HepG2 (cell line): ENCODE data around the gene FAM241B. TPM values are rescaled to one million over a fixed set of nuclear protein-coding genes. Genes with fewer than 3 reads are reported as not detected.

Experiments
- ATAC-seq: fragments of 200-7000 bp; cut with Tn5 transposase; 3 replicates; pipeline ENCODE4 v1.9.1; 2020; ENCODE audit warnings: mild to moderate bottlenecking, moderate library complexity
- BruUV-seq: library from RNA; stranded (reverse); fragments of 400-500 nt; replicated peaks from 2 replicates; lab custom pipeline; 2021; lab: Mats Ljungman, UMichigan
- CTCF ChIA-PET: fragments of 300-600 bp; formaldehyde crosslinking; extraction: SDS; loops from one replicate; lab custom pipeline; 2021; ENCODE audit warnings: low total read pairs, inconsistent platforms, low intra/inter-chr PET ratio; lab: Yijun Ruan, JAX
- POLR2A ChIA-PET: fragments of 350-600 bp; sonication (Branson Sonifier 250); formaldehyde crosslinking; loops from one replicate; lab custom pipeline; 2020; ENCODE audit warnings: antibody characterized with exemption, inconsistent platforms; lab: Yijun Ruan, JAX
- DNase-seq: peaks from one replicate; pipeline ENCODE4 v3.0.0-alpha.2; 2015; ENCODE audit warnings: low spot score
- FAIRE-seq: peaks from 3 replicates; lab custom pipeline; 2011; peaks lifted over from hg19 to GRCh38; lab: Jason Lieb, UNC
- H2AFZ ChIP-seq: one replicate; pipeline ENCODE4 v1.6.1; 2011; ENCODE audit warnings: low read length, inconsistent platforms
- H3K27ac ChIP-seq: fragments of 300-600 bp; 3 replicates; pipeline ENCODE4 v1.8.0; 2011; ENCODE audit warnings: mixed run types, mild to moderate bottlenecking, mixed read lengths, low read length, inconsistent platforms; ENCODE audit not compliant: insufficient read depth; ENCODE audit errors: extremely low read length
- H3K27me3 ChIP-seq, 2 experiments: fragments of 200-600 bp in 1 of 2; 2 replicates in 1 of 2; 3 replicates in 1 of 2; pipeline versions ENCODE4 v1.6.0 to v1.8.0; 2011; ENCODE audit warnings: low read length in 2 of 2, mild to moderate bottlenecking in 2 of 2, moderate library complexity in 2 of 2, inconsistent platforms in 1 of 2; ENCODE audit not compliant: insufficient read depth in 2 of 2, control insufficient read depth in 1 of 2
- H3K36me3 ChIP-seq, 2 experiments: fragments of 200-600 bp in 1 of 2; replicated peaks in 1 of 2; 2 replicates in 1 of 2; 3 replicates in 1 of 2; pipeline versions ENCODE4 v1.5.1 to v1.8.0; 2011; ENCODE audit warnings: low read length in 2 of 2, inconsistent platforms in 1 of 2; ENCODE audit not compliant: insufficient read depth in 2 of 2, control insufficient read depth in 1 of 2
- H3K4me1 ChIP-seq: 2 replicates; pipeline ENCODE4 v1.5.1; 2012; ENCODE audit warnings: low read length, inconsistent platforms; ENCODE audit not compliant: insufficient read depth
- H3K4me2 ChIP-seq: 2 replicates; pipeline ENCODE4 v1.6.0; 2011; ENCODE audit warnings: low read depth, low read length, inconsistent platforms
- H3K4me3 ChIP-seq, 3 experiments: fragments of 200-600 bp in 1 of 3; sonication (generic), shearing (Covaris generic) in 1 of 3; replicated peaks in 1 of 3; 2 replicates each; pipeline ENCODE4 v1.5.1; 2011 to 2016; ENCODE audit warnings: low read length in 3 of 3, inconsistent platforms in 2 of 3, low read depth in 2 of 3, mild to moderate bottlenecking in 2 of 3, control low read depth in 1 of 3, mixed read lengths in 1 of 3; ENCODE audit not compliant: insufficient read depth in 1 of 3
- H3K79me2 ChIP-seq: one replicate; pipeline ENCODE4 v1.6.1; 2011; ENCODE audit warnings: low read length, inconsistent platforms; ENCODE audit not compliant: insufficient read depth
- H3K9ac ChIP-seq: 2 replicates; pipeline ENCODE4 v1.6.0; 2011; ENCODE audit warnings: mild to moderate bottlenecking, low read depth, low read length, inconsistent platforms; ENCODE audit not compliant: insufficient read depth
- H3K9me3 ChIP-seq: 2 replicates; pipeline ENCODE4 v1.5.1; 2012; ENCODE audit warnings: mild to moderate bottlenecking, low read length
- H4K20me1 ChIP-seq: 2 replicates; pipeline ENCODE4 v1.6.0; 2011; ENCODE audit warnings: inconsistent platforms, mild to moderate bottlenecking, low read length, moderate library complexity; ENCODE audit not compliant: insufficient read depth
- BCLAF1 ChIP-seq: fragments of 450-650 bp; IDR thresholded peaks from 2 replicates; pipeline ENCODE4 v1.6.1; 2017; ENCODE audit warnings: mild to moderate bottlenecking
- CHCHD3 ChIP-seq: sonication (generic); formaldehyde crosslinking; IDR thresholded peaks from 2 replicates; pipeline ENCODE4 v1.8.0; 2022; ENCODE audit warnings: mild to moderate bottlenecking, missing genetic modification reagents, moderate library complexity
- GTF3A ChIP-seq: sonication (generic); formaldehyde crosslinking; conservative IDR thresholded peaks from 2 replicates; pipeline ENCODE4 v1.4.0; 2020; ENCODE audit warnings: mild to moderate bottlenecking, missing genetic modification reagents
- MTA1 ChIP-seq: sonication (generic); formaldehyde crosslinking; IDR thresholded peaks from 2 replicates; pipeline ENCODE4 v1.4.0; 2020; ENCODE audit warnings: missing genetic modification reagents, mild to moderate bottlenecking, borderline replicate concordance
- ZBTB14 ChIP-seq: sonication (generic); formaldehyde crosslinking; IDR thresholded peaks from 2 replicates; pipeline ENCODE4 v1.4.0; 2020; ENCODE audit warnings: missing genetic modification reagents
- ZC3H13 ChIP-seq: sonication (generic); formaldehyde crosslinking; IDR thresholded peaks from 2 replicates; pipeline ENCODE4 v1.8.1; 2023; ENCODE audit warnings: mild to moderate bottlenecking, missing genetic modification reagents, moderate library complexity
- ZFP36L1 ChIP-seq: sonication (generic); formaldehyde crosslinking; IDR thresholded peaks from 2 replicates; pipeline ENCODE4 v1.8.0; 2022; ENCODE audit warnings: mild to moderate bottlenecking, missing genetic modification reagents, moderate library complexity
- ZNF629 ChIP-seq: sonication (generic); formaldehyde crosslinking; conservative IDR thresholded peaks from 2 replicates; pipeline ENCODE4 v1.5.0; 2020; ENCODE audit warnings: missing genetic modification reagents
- WGBS: methylation state at CpG from one replicate; pipeline ENCODE4 v1.1.6; 2017; ENCODE audit warnings: low lambda C conversion rate; 5-methylcytosine and 5-hydroxymethylcytosine counted together
- in situ Hi-C: cut with HindIII; loops from 2 replicates; pipeline ENCODE4 v1.10.0; 2017; ENCODE audit warnings: low pct_unique_long_range_greater_than_20kb; ENCODE audit not compliant: extremely low pct_ligation_motif_present
- intact Hi-C: fragments of 100-400 bp; cut with micrococcal nuclease; formaldehyde crosslinking; loops from one replicate; pipeline ENCODE4 v1.10.0; 2022; ENCODE audit not compliant: unreplicated experiment
- polyA plus RNA-seq, 8 experiments: library from polyadenylated mRNA; depleted of rRNA in 3 of 8; stranded (reverse) in 7 of 8; unstranded in 1 of 8; fragments of >200 nt; fragmentation: Illumina TruSeq in 4 of 8; extraction: Trizol in 4 of 8; gene quantifications; 2 replicates each; pipeline versions ENCODE4 v1.2.1 to v1.2.3, GENCODE V29; 2011 to 2016; ENCODE audit warnings: low read depth in 4 of 8, missing spikeins in 1 of 8, mixed read lengths in 1 of 8; ENCODE audit not compliant: insufficient read depth in 1 of 8
- total RNA-seq, 5 experiments: library from RNA; depleted of rRNA; stranded (reverse); fragments of >200 nt; fragmentation: Illumina TruSeq; extraction: Trizol; gene quantifications; 2 replicates each; pipeline ENCODE4 v1.2.3, GENCODE V29; 2016; ENCODE audit warnings: low read depth in 1 of 5
- TF ChIP-seq, protein P1 (sequence below): sonication (generic); formaldehyde crosslinking; IDR thresholded peaks from 2 replicates; pipeline ENCODE4 v1.8.0; 2023; ENCODE audit warnings: mild to moderate bottlenecking, missing genetic modification reagents

FAM241B gene
- total and polyA plus RNA-seq, 2 of the 13 experiments (the other 11 are each of a cell fraction or from before 2014, with no cell fraction given) = 1.9 to 4.0 TPM

- H3K4me3 ChIP-seq = no peak overlapping the region
- H3K9me3 ChIP-seq = no peaks in the 10 kb centered on the region
- H3K27ac ChIP-seq = no peak overlapping the region
- BruUV-seq = no TSS peak
- no peak overlapping the region for H3K4me2 ChIP-seq
- intact Hi-C loops (no loop called here), in situ Hi-C loops (no loop called here)
- no peak overlapping the region for H3K9ac ChIP-seq
- FAIRE-seq (no peak), ATAC-seq (no peak), DNase-seq (no peak)
- H4K20me1 ChIP-seq = no peaks in the 10 kb centered on the region
- no peaks in the 10 kb centered on the region for H3K36me3 ChIP-seq
- WGBS = 36% methylated on average over 6 of the region's 6 CpGs
- no peak overlapping the region for H2AFZ ChIP-seq
- peaks cover 0 to 6% of the 10 kb centered on the region in 2 experiments; a peak in 1 of 5 replicates for H3K27me3 ChIP-seq
- no peaks in the 10 kb centered on the region for H3K4me1 ChIP-seq
- CTCF ChIA-PET = no interaction called here
- no peaks in the 10 kb centered on the region for H3K79me2 ChIP-seq
- no peak for TF ChIP-seq ZNF629 (CRISPR knock-in tag)
- TF ChIP-seq, protein P1, sequence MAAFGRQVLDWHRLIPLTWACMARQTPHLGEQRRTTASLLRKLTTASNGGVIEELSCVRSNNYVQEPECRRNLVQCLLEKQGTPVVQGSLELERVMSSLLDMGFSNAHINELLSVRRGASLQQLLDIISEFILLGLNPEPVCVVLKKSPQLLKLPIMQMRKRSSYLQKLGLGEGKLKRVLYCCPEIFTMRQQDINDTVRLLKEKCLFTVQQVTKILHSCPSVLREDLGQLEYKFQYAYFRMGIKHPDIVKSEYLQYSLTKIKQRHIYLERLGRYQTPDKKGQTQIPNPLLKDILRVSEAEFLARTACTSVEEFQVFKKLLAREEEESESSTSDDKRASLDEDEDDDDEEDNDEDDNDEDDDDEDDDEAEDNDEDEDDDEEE (CRISPR knock-in tag) = no peak
- POLR2A ChIA-PET = no interaction called here
Observed at GRCh38 chr10:69628891-69629290, 1.2 kb upstream of the FAM241B start.

- no peaks in the 10 kb centered on the region for H3K36me3 ChIP-seq
- no peaks in the 10 kb centered on the region for H3K9me3 ChIP-seq
- ChIA-PET POLR2A (no interaction called here), CTCF (interaction anchor here (0.6 to 1.2 kb wide), 2 partner anchors 10 to 15 kb away, joined by 3 read pairs; no protein-coding TSS in a partner anchor)
- no peak for FAIRE-seq
- TF ChIP-seq BCLAF1 (no peak), ZC3H13 (CRISPR knock-in tag) (no peak), MTA1 (CRISPR knock-in tag) (no peak), ZFP36L1 (CRISPR knock-in tag) (no peak), GTF3A (no peak), ZBTB14 (CRISPR knock-in tag) (no peak), CHCHD3 (CRISPR knock-in tag) (no peak)
- TF ChIP-seq, protein P1 (CRISPR knock-in tag) = no peak
- no TSS peak for BruUV-seq
- peaks cover 0 to 6% of the 10 kb centered on the region in 2 experiments; a peak in 1 of 5 replicates for H3K27me3 ChIP-seq
- in situ Hi-C loops (no loop called here), intact Hi-C loops (no loop called here)
- no peak overlapping the region for H3K9ac ChIP-seq
- 56% methylated on average over 2 of the region's 2 CpGs for WGBS
- peak overlapping the region; percentile 27; the same call in 1 of the 2 replicates for H3K4me2 ChIP-seq
- no peak overlapping the region for H3K27ac ChIP-seq
- no peaks in the 10 kb centered on the region for H4K20me1 ChIP-seq
- H3K4me1 ChIP-seq = no peaks in the 10 kb centered on the region
- H3K79me2 ChIP-seq = no peaks in the 10 kb centered on the region
- no peak overlapping the region for H2AFZ ChIP-seq
- DNase-seq = no peak
- no peak for ATAC-seq
- H3K4me3 ChIP-seq = no peak overlapping the region; a peak in 1 of 6 replicates
Observed at GRCh38 chr10:69629519-69629896, 539 bp upstream of the FAM241B start.
